HG02610 (cell line): ENCODE measurements around the gene ZNF628.
A peak's percentile ranks its signal among the peaks of the same experiment; 100 is the strongest.

ENCODE experiments used
- ATAC-seq: cut with Tn5 transposase; IDR thresholded peaks from one replicate; pipeline ENCODE4 v1.9.1; 2021; ENCODE audit warnings: mild to moderate bottlenecking, moderate library complexity; ENCODE audit not compliant: unreplicated experiment

Gene ZNF628

GRCh38 chr19:55449469-55449868, 26.9 kb upstream of the ZNF628 start:
- no peak for ATAC-seq

GRCh38 chr19:55451163-55451964, 25.1 kb upstream of the ZNF628 start:
- no peak for ATAC-seq

- no peak for ATAC-seq
Measured at GRCh38 chr19:55451965-55452748, 24.3 kb upstream of the ZNF628 start.

- ATAC-seq: no peak
Measured at GRCh38 chr19:55452749-55453346, 23.6 kb upstream of the ZNF628 start.

- ATAC-seq: no peak
Measured at GRCh38 chr19:55453511-55454260, 22.7 kb upstream of the ZNF628 start.

GRCh38 chr19:55454787-55455243, 21.6 kb upstream of the ZNF628 start:
- no peak for ATAC-seq

- ATAC-seq: no peak
Measured at GRCh38 chr19:55455576-55456235, 20.7 kb upstream of the ZNF628 start.

GRCh38 chr19:55456347-55456746, 20.1 kb upstream of the ZNF628 start:
- no peak for ATAC-seq

- ATAC-seq: no peak
Measured at GRCh38 chr19:55457683-55458457, 18.5 kb upstream of the ZNF628 start.

- ATAC-seq: no peak
Measured at GRCh38 chr19:55459551-55459949, 16.9 kb upstream of the ZNF628 start.

- no peak for ATAC-seq
Measured at GRCh38 chr19:55459950-55460657, 16.3 kb upstream of the ZNF628 start.

GRCh38 chr19:55460670-55461258, 15.7 kb upstream of the ZNF628 start:
- no peak for ATAC-seq

- ATAC-seq: peak; percentile 95
Measured at GRCh38 chr19:55461259-55461973, 15.0 kb upstream of the ZNF628 start, which contains the start of gene ISOC2. Gene ISOC2 (minus strand): TSS chr19:55461642. CDS start chr19:55456486, 5,156 bp downstream.

- no peak for ATAC-seq
Measured at GRCh38 chr19:55461974-55462626, 14.3 kb upstream of the ZNF628 start.

GRCh38 chr19:55462722-55463121, 13.7 kb upstream of the ZNF628 start:
- no peak for ATAC-seq

GRCh38 chr19:55463583-55464031, 12.8 kb upstream of the ZNF628 start:
- no peak for ATAC-seq

- ATAC-seq: no peak
Measured at GRCh38 chr19:55464039-55464661, 12.3 kb upstream of the ZNF628 start.
